ENCODE results near the gene RARB.

The RARB gene

DNA sequence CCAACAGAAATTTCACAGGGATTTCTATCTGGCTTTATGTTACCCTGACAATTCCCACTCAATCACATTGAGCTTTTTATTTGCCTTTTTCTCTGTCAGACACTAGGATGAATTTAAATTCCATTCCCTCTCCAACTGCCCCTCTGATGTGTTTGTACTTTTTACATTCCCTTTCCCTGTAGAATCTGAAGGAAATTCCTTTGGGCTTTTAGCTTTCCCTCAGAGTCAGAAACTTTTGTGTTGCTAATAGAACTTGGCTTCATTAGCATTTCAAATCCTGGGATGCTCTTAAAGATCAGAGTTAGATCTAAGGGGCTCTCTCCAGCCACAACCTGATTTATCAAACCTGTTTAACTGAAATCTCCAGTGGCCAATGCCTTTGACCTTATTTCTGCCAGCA lies 7.9 kb upstream of the RARB start:
- ATAC-seq, result no peak
- no peak for TF ChIP-seq TCF4 (CRISPR knock-in tag; IDR thresholded peaks at IDR 0.05; ENCODE audit: borderline replicate concordance)
- no peak for TF ChIP-seq ZNF70 (CRISPR knock-in tag; IDR thresholded peaks at IDR 0.05)
- no peak for TF ChIP-seq OSR1 (CRISPR knock-in tag; IDR thresholded peaks at IDR 0.05)
- TF ChIP-seq, protein P1, sequence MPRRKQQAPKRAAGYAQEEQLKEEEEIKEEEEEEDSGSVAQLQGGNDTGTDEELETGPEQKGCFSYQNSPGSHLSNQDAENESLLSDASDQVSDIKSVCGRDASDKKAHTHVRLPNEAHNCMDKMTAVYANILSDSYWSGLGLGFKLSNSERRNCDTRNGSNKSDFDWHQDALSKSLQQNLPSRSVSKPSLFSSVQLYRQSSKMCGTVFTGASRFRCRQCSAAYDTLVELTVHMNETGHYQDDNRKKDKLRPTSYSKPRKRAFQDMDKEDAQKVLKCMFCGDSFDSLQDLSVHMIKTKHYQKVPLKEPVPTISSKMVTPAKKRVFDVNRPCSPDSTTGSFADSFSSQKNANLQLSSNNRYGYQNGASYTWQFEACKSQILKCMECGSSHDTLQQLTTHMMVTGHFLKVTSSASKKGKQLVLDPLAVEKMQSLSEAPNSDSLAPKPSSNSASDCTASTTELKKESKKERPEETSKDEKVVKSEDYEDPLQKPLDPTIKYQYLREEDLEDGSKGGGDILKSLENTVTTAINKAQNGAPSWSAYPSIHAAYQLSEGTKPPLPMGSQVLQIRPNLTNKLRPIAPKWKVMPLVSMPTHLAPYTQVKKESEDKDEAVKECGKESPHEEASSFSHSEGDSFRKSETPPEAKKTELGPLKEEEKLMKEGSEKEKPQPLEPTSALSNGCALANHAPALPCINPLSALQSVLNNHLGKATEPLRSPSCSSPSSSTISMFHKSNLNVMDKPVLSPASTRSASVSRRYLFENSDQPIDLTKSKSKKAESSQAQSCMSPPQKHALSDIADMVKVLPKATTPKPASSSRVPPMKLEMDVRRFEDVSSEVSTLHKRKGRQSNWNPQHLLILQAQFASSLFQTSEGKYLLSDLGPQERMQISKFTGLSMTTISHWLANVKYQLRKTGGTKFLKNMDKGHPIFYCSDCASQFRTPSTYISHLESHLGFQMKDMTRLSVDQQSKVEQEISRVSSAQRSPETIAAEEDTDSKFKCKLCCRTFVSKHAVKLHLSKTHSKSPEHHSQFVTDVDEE (CRISPR knock-in tag; IDR thresholded peaks at IDR 0.05), result no peak
- TF ChIP-seq ISL1 (CRISPR knock-in tag; IDR thresholded peaks at IDR 0.05), result no peak

GRCh38 chr3:25420885-25421284 lies 7.2 kb upstream of the RARB start:
- TF ChIP-seq, protein P1 (CRISPR knock-in tag; IDR thresholded peaks at IDR 0.05), result no peak
- TF ChIP-seq ZC3H10 (CRISPR knock-in tag; IDR thresholded peaks at IDR 0.05) (no peak), CSDC2 (CRISPR knock-in tag; IDR thresholded peaks at IDR 0.05) (no peak), ZNF565 (CRISPR knock-in tag; conservative IDR thresholded peaks at IDR 0.05; ENCODE audit: low read depth) (no peak), ZFP30 (CRISPR knock-in tag; IDR thresholded peaks at IDR 0.05) (no peak), PATZ1 (CRISPR knock-in tag; IDR thresholded peaks at IDR 0.05; ENCODE audit: borderline replicate concordance) (no peak), CREB5 (CRISPR knock-in tag; IDR thresholded peaks at IDR 0.05; ENCODE audit: low read depth) (no peak), ESRRG (CRISPR knock-in tag; IDR thresholded peaks at IDR 0.05) (no peak), ARNTL (CRISPR knock-in tag; IDR thresholded peaks at IDR 0.05; ENCODE audit: borderline replicate concordance, low read depth) (no peak), TOX (CRISPR knock-in tag; IDR thresholded peaks at IDR 0.05; ENCODE audit: borderline replicate concordance) (no peak), ZFP3 (CRISPR knock-in tag; IDR thresholded peaks at IDR 0.05) (no peak), SNAI2 (CRISPR knock-in tag; IDR thresholded peaks at IDR 0.05) (no peak), ISL1 (CRISPR knock-in tag; IDR thresholded peaks at IDR 0.05) (no peak)
- TF ChIP-seq, protein P2, sequence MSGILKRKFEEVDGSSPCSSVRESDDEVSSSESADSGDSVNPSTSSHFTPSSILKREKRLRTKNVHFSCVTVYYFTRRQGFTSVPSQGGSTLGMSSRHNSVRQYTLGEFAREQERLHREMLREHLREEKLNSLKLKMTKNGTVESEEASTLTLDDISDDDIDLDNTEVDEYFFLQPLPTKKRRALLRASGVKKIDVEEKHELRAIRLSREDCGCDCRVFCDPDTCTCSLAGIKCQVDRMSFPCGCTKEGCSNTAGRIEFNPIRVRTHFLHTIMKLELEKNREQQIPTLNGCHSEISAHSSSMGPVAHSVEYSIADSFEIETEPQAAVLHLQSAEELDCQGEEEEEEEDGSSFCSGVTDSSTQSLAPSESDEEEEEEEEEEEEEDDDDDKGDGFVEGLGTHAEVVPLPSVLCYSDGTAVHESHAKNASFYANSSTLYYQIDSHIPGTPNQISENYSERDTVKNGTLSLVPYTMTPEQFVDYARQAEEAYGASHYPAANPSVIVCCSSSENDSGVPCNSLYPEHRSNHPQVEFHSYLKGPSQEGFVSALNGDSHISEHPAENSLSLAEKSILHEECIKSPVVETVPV (CRISPR knock-in tag; IDR thresholded peaks at IDR 0.05), result no peak
- ATAC-seq, result no peak

DNA sequence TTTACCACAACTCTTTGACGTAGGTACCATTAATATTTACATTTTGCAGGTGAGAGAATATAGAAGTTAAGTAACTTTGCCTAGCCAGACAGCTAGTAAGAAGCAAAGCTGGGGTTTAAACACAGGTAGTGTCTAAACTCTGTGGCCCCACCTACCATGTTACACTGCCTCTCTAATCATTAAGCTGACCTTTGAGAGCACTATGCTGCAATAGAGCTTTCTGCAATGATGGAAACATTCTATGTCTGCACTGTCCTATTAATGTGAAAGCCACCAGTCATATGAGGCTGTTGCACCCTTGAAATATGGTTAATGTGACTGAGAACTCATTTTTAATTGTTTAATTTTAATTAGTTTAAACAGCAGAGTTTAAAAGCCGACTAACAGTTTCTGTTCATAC lies 6.3 kb upstream of the RARB start:
- ATAC-seq, result no peak
- TF ChIP-seq PPARA (CRISPR knock-in tag; IDR thresholded peaks at IDR 0.05; ENCODE audit: borderline replicate concordance) (no peak), ESRRG (CRISPR knock-in tag; IDR thresholded peaks at IDR 0.05) (no peak), BACH2 (CRISPR knock-in tag; IDR thresholded peaks at IDR 0.05; ENCODE audit: borderline replicate concordance) (no peak), CREB5 (CRISPR knock-in tag; IDR thresholded peaks at IDR 0.05; ENCODE audit: low read depth) (no peak), TOX (CRISPR knock-in tag; IDR thresholded peaks at IDR 0.05; ENCODE audit: borderline replicate concordance) (no peak), ZNF8 (CRISPR knock-in tag; IDR thresholded peaks at IDR 0.05) (no peak), ZC3H10 (CRISPR knock-in tag; IDR thresholded peaks at IDR 0.05) (no peak), ISL1 (CRISPR knock-in tag; IDR thresholded peaks at IDR 0.05) (no peak), ZFP30 (CRISPR knock-in tag; IDR thresholded peaks at IDR 0.05) (no peak), ZFP3 (CRISPR knock-in tag; IDR thresholded peaks at IDR 0.05) (no peak)
- TF ChIP-seq, protein P1 (CRISPR knock-in tag; IDR thresholded peaks at IDR 0.05), result no peak
- TF ChIP-seq, protein P3, sequence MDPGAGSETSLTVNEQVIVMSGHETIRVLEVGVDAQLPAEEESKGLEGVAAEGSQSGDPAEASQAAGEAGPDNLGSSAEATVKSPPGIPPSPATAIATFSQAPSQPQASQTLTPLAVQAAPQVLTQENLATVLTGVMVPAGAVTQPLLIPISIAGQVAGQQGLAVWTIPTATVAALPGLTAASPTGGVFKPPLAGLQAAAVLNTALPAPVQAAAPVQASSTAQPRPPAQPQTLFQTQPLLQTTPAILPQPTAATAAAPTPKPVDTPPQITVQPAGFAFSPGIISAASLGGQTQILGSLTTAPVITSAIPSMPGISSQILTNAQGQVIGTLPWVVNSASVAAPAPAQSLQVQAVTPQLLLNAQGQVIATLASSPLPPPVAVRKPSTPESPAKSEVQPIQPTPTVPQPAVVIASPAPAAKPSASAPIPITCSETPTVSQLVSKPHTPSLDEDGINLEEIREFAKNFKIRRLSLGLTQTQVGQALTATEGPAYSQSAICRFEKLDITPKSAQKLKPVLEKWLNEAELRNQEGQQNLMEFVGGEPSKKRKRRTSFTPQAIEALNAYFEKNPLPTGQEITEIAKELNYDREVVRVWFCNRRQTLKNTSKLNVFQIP (CRISPR knock-in tag; IDR thresholded peaks at IDR 0.05; ENCODE audit: borderline replicate concordance, low read depth), result no peak

All from SK-N-SH treated with all-trans-retinoic acid at 6 μM for 48 hours (cell line).